Measurements from ENCODE around the gene KIF13A. TPM values are rescaled to one million over a fixed set of nuclear protein-coding genes. Genes with fewer than 3 reads are reported as not detected.
A peak's percentile ranks its signal among the peaks of the same experiment; 100 is the strongest.

The KIF13A gene
- total and polyA plus RNA-seq, 9 of the 15 experiments (the other 6 are each of a cell fraction or from before 2014, with no cell fraction given): 3.6 to 44.3 (median 29.7) TPM

GRCh38 chr6:17930321-17930993 lies 57.0 kb downstream of the KIF13A start (continued):
- TF ChIP-seq CTCF (IDR thresholded peaks at IDR 0.05 in 2 of 3, conservative IDR thresholded peaks at IDR 0.05 in 1 of 3; ENCODE audit: insufficient read depth in 2 of 3, low read depth in 1 of 3, low read length in 3 of 3) (no peak), NUFIP1 (IDR thresholded peaks at IDR 0.05; ENCODE audit: partially characterized antibody) (peak; percentile 9), MAZ (CRISPR knock-in tag; conservative IDR thresholded peaks at IDR 0.05 in 1 of 2, IDR thresholded peaks at IDR 0.05 in 1 of 2) (0 out of 4 replicates have a peak, but pooled peaks of 1 of the 2 experiments have one; percentile 38), ARID1B (IDR thresholded peaks at IDR 0.05) (peak; percentile 86), SMARCB1 (IDR thresholded peaks at IDR 0.05; ENCODE audit: insufficient read length, low read depth) (peak; percentile 85), CC2D1A (IDR thresholded peaks at IDR 0.05) (0 out of 2 replicates have a peak, but pooled peaks have one; percentile 40), MTA2 (IDR thresholded peaks at IDR 0.05; ENCODE audit: low read depth) (peak; percentile 34; the same call in 1 of the 2 replicates), ZKSCAN3 (CRISPR knock-in tag; IDR thresholded peaks at IDR 0.05) (no peak), BRD9 (IDR thresholded peaks at IDR 0.05; ENCODE audit: low read depth, partially characterized antibody) (peak; percentile 19), GATAD2B (IDR thresholded peaks at IDR 0.05; ENCODE audit: borderline replicate concordance) (peak; percentile 57; the same call in 1 of the 2 replicates), RCOR1 (IDR thresholded peaks at IDR 0.05; ENCODE audit: borderline replicate concordance in 1 of 2, low read depth in 2 of 2, low read length in 2 of 2) (peak in 1 of 2 experiments; percentile 24; a peak in 1 of 4 replicates), FOSL1 (tag; conservative IDR thresholded peaks at IDR 0.05) (peak; percentile 32), TCF3 (CRISPR knock-in tag; IDR thresholded peaks at IDR 0.05) (peak; percentile 82), ARID3A (IDR thresholded peaks at IDR 0.05; ENCODE audit: borderline replicate concordance, low read depth, low read length) (peak; percentile 90; the same call in 1 of the 2 replicates), ETV6 (IDR thresholded peaks at IDR 0.05; ENCODE audit: borderline replicate concordance in 1 of 2, low read depth in 2 of 2, low read length in 1 of 2) (peak; percentile 74 to 88; a peak in 2 of 4 replicates), ETV6 (CRISPR knock-in tag; IDR thresholded peaks at IDR 0.05; ENCODE audit: borderline replicate concordance) (no peak), USF2 (CRISPR knock-in tag; IDR thresholded peaks at IDR 0.05) (no peak), ZFX (CRISPR knock-in tag; IDR thresholded peaks at IDR 0.05) (no peak), ZNF280B (CRISPR knock-in tag; IDR thresholded peaks at IDR 0.05) (no peak), CREB3 (tag; conservative IDR thresholded peaks at IDR 0.05; ENCODE audit: low read depth) (0 out of 2 replicates have a peak, but pooled peaks have one; percentile 35)
